Natural killer cell (primary cell): ENCODE results near the gene TLR8. TPM values are rescaled to one million over a fixed set of nuclear protein-coding genes. Genes with fewer than 3 reads are reported as not detected.

Experiments
- ATAC-seq, 3 donors: fragments of 150-1000 bp in 2 of 3; fragments of 200-7000 bp in 1 of 3; cut with Tn5 transposase; 1 replicate in 1 of 3; 2 replicates in 2 of 3; pipeline ENCODE4 v1.10.0; 2021; ENCODE audit warnings: mild to moderate bottlenecking in 2 of 3, moderate library complexity in 2 of 3
- DNase-seq, 2 donors: peaks; one replicate each; pipeline versions ENCODE4 v3.0.0 to v3.0.0-alpha.2; 2013 to 2021; ENCODE audit warnings: mixed read lengths in 1 of 2
- H3K27ac ChIP-seq: one replicate; pipeline ENCODE4 v1.5.1; 2013; ENCODE audit warnings: mild to moderate bottlenecking, low read length
- H3K27me3 ChIP-seq: one replicate; pipeline ENCODE4 v1.6.1; 2013; ENCODE audit warnings: low read length; ENCODE audit not compliant: control insufficient read depth, insufficient read depth
- H3K36me3 ChIP-seq: one replicate; pipeline ENCODE4 v1.6.1; 2013; ENCODE audit warnings: low read length; ENCODE audit not compliant: control insufficient read depth, insufficient read depth
- H3K4me1 ChIP-seq: one replicate; pipeline ENCODE4 v1.6.1; 2013; ENCODE audit warnings: low read length; ENCODE audit not compliant: control insufficient read depth, insufficient read depth
- H3K4me3 ChIP-seq: one replicate; pipeline ENCODE4 v1.5.1; 2013; ENCODE audit warnings: low read length
- H3K9me3 ChIP-seq: one replicate; pipeline ENCODE4 v1.6.1; 2013; ENCODE audit warnings: low read length; ENCODE audit not compliant: control insufficient read depth, insufficient read depth
- H3K27ac Mint-ChIP-seq, 2 donors: one replicate each; pipeline ENCODE4 v1.8.0; 2022; ENCODE audit warnings: mild to moderate bottlenecking in 2 of 2, mixed read lengths in 2 of 2, moderate library complexity in 1 of 2
- H3K27me3 Mint-ChIP-seq, 2 donors: one replicate each; pipeline ENCODE4 v1.8.0; 2022; ENCODE audit warnings: low read depth in 2 of 2, mixed read lengths in 2 of 2
- H3K36me3 Mint-ChIP-seq: one replicate; pipeline ENCODE4 v1.8.0; 2022; ENCODE audit warnings: mixed read lengths
- H3K4me1 Mint-ChIP-seq, 2 donors: one replicate each; pipeline ENCODE4 v1.8.0; 2022; ENCODE audit warnings: mixed read lengths in 2 of 2
- H3K4me3 Mint-ChIP-seq: one replicate; pipeline ENCODE4 v1.8.0; 2022; ENCODE audit warnings: mild to moderate bottlenecking, moderate library complexity, mixed read lengths
- H3K9me3 Mint-ChIP-seq, 2 donors: one replicate each; pipeline ENCODE4 v1.8.0; 2022; ENCODE audit warnings: mixed read lengths in 2 of 2
- WGBS: methylation state at CpG from one replicate; pipeline ENCODE4 v1.1.7; 2013; ENCODE audit warnings: missing lambda C conversion rate; ENCODE audit not compliant: insufficient coverage; 5-methylcytosine and 5-hydroxymethylcytosine counted together
- intact Hi-C: fragments of 100-400 bp; cut with micrococcal nuclease; formaldehyde crosslinking; loops from one replicate; pipeline ENCODE4 v1.14.2; 2022
- total RNA-seq, 4 donors: library from RNA; stranded (reverse); fragments of 120-200 nt in 1 of 4; gene quantifications; one replicate each; pipeline versions ENCODE4 v1.2.3 to v1.2.4, GENCODE V29; 2013 to 2022
- TF ChIP-seq, protein P1 (sequence below): fragments of 200-600 bp; IDR thresholded peaks from one replicate; pipeline ENCODE4 v1.8.0; 2022; ENCODE audit warnings: antibody characterized with exemption

Gene TLR8
- total RNA-seq, 3 donors from 2014 or later (not counting 1 experiment from before 2014, with no cell fraction given), result 0.95 to 1.9 (median 0.95) TPM

DNA sequence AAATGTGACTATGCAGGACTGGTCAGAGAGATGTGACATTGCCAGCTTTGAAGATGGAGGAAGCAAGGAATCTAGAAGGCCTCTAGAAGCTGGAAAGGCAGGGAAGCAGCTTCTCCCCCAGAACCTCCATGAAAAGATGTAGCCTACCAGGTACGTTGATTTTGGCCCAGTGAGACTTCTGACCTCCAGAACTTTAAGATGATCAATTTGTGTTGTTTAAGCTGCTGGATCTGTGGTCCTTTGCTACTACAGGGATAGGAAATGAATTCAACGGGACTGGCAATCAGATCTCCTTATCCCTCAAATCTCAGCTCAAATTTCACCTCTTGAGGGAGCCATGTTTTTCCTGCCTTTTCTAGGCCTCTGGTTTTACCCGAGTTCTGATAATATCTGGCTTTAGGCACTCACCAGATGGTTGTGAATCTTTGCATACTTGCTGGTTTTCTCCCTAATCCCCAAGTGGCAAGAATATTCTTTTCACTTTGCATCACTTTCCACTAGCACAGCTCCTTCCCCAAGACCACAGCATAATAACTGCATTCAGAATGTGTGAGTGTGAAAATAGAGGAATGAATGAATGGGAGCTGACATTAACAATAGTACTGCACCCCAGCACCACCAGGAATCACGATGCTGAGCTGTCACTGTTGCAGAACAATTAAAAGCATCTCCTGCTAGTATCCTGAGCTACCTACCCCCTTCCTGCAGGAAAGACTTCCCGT is 42.9 kb downstream of the TLR8 start:
- Mint-ChIP-seq H3K36me3 (no peaks in the 10 kb centered on the region), H3K4me1 (peaks cover 37 to 58% of the 10 kb centered on the region in 2 donors), H3K9me3 (no peaks in the 10 kb centered on the region), H3K27me3 (no peaks in the 10 kb centered on the region), H3K27ac (peak overlapping the region; percentile 95 to 97), H3K4me3 (peak overlapping the region; percentile 79)
- peaks cover 75% of the 10 kb centered on the region for H3K4me1 ChIP-seq
- WGBS, result 61% methylated on average over 3 of the region's 5 CpGs
- intact Hi-C loops, result loop anchor here (5.0 kb wide), 1 partner anchor 1083 kb away; no protein-coding TSS in a partner anchor
- no peaks in the 10 kb centered on the region for H3K9me3 ChIP-seq
- H3K4me3 ChIP-seq, result no peak overlapping the region
- H3K36me3 ChIP-seq, result no peaks in the 10 kb centered on the region
- DNase-seq (no peak), ATAC-seq (no peak)
- H3K27me3 ChIP-seq, result no peaks in the 10 kb centered on the region
- peak overlapping the region; percentile 93 for H3K27ac ChIP-seq
- TF ChIP-seq, protein P1, sequence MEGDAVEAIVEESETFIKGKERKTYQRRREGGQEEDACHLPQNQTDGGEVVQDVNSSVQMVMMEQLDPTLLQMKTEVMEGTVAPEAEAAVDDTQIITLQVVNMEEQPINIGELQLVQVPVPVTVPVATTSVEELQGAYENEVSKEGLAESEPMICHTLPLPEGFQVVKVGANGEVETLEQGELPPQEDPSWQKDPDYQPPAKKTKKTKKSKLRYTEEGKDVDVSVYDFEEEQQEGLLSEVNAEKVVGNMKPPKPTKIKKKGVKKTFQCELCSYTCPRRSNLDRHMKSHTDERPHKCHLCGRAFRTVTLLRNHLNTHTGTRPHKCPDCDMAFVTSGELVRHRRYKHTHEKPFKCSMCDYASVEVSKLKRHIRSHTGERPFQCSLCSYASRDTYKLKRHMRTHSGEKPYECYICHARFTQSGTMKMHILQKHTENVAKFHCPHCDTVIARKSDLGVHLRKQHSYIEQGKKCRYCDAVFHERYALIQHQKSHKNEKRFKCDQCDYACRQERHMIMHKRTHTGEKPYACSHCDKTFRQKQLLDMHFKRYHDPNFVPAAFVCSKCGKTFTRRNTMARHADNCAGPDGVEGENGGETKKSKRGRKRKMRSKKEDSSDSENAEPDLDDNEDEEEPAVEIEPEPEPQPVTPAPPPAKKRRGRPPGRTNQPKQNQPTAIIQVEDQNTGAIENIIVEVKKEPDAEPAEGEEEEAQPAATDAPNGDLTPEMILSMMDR, result no peak

DNA sequence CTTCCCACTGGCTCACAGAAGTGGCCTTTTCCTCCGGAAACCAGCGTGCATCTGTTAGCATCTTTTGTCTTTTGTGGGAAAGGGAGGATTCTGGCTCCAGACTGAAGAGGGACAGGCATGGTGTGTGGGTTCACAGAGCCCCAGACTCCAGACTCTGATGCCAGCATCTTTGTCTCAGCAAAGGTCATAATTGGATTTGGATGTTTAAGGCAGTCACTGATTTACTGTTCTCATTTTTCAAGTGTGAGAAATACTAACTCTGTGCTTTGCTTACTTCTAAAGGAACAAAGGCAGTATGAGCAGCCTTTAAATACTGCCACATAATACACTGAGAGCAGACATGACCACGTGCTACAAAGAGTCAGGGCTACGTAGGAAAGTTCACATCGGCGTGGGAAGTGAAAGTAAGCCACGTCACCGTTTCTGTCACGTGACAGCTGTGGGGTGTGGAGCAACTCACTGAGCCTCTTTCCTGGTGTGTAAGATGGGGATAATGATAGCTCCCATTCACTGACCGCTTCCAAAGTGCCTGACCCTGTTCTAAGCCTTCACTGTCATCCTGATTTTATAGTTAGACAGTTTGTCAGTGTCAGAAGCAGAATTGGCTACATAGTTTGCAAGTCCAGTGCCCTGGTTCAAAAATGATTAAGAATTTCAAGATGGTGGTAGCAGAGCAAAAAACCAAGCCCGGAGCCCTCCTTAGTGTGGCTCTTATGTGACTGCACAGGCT is 43.7 kb downstream of the TLR8 start:
- Histone ChIP-seq H3K27ac (peak overlapping the region; percentile 93), H3K27me3 (no peaks in the 10 kb centered on the region), H3K4me1 (peaks cover 83% of the 10 kb centered on the region), H3K4me3 (peak overlapping the region; percentile 33), H3K9me3 (no peaks in the 10 kb centered on the region), H3K36me3 (no peaks in the 10 kb centered on the region)
- TF ChIP-seq, protein P1, result no peak
- Mint-ChIP-seq H3K9me3 (no peaks in the 10 kb centered on the region), H3K36me3 (no peaks in the 10 kb centered on the region), H3K27ac (peak overlapping the region; percentile 95 to 97), H3K4me1 (peaks cover 44 to 61% of the 10 kb centered on the region in 2 donors), H3K27me3 (no peaks in the 10 kb centered on the region), H3K4me3 (peak overlapping the region; percentile 79)
- ATAC-seq (peak; percentile 66 to 83 (median 83)), DNase-seq (peak; percentile 75 to 93)
- 21% methylated on average over 10 of the region's 11 CpGs for WGBS
- intact Hi-C loops, result loop anchor here (5.0 to 10.0 kb wide), 3 partner anchors 37 to 1082 kb away; no protein-coding TSS in a partner anchor

DNA sequence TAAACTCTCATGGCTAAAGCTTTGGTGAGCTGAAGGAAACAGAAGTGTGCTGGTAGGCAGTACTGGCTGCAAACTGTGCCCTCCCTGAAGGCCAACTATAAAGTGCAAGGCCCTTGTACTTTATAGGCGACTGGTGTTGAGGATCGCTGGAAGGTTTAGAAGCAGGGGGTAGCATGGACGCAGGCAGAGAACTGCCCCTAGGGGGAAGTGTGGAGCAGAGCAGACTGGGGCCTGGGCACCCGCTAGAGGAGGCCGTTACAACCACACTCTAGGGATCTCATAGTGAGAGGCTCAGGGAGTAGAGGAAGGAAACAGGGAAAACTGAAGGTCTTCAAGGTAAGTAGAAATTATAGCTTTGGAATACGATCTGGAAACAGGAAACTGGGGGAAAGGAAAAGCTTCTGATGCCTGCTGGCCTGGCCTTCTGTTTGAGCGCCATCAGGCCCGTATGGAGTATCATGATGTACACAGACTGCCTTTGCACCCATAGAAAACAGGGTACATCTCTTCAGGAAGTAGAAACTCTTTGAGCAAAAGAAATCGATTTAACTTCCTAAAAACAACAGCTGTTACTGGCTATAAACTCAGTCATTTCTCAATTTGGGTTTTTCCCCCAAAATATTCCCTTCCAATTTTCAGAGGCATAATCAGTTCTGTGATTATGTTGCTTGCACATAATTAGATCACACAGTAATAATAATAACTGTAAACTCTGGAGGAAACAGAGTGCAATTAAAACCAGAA is 44.6 kb downstream of the TLR8 start:
- H3K4me3 ChIP-seq, result peak overlapping the region; percentile 33
- WGBS, result 2% methylated on average over 8 of the region's 9 CpGs

More for the DNA sequence above, 44.6 kb downstream of the TLR8 start:
- Mint-ChIP-seq H3K27ac (peak overlapping the region; percentile 95 to 97), H3K4me1 (peaks cover 51 to 66% of the 10 kb centered on the region in 2 donors), H3K27me3 (no peaks in the 10 kb centered on the region), H3K9me3 (no peaks in the 10 kb centered on the region), H3K36me3 (no peaks in the 10 kb centered on the region), H3K4me3 (peak overlapping the region; percentile 79)
- peak; percentile 25 to 86 for DNase-seq
- peaks cover 92% of the 10 kb centered on the region for H3K4me1 ChIP-seq
- intact Hi-C loops, result loop anchor here (5.0 to 10.0 kb wide), 2 partner anchors 36 to 744 kb away; no protein-coding TSS in a partner anchor
- TF ChIP-seq, protein P1, result peak; percentile 35
- no peaks in the 10 kb centered on the region for H3K36me3 ChIP-seq
- ATAC-seq, result peak; percentile 45 to 82 (median 57)
- no peaks in the 10 kb centered on the region for H3K27me3 ChIP-seq
- H3K9me3 ChIP-seq, result no peaks in the 10 kb centered on the region
- H3K27ac ChIP-seq, result peak overlapping the region; percentile 93
